Left lung (tissue), 10 donors: ENCODE results near the gene R3HDML. TPM values are rescaled to one million over a fixed set of nuclear protein-coding genes. Genes with fewer than 3 reads are reported as not detected.

Source experiments
- ATAC-seq: fragments of 200-7000 bp; cut with Tn5 transposase; one replicate; pipeline ENCODE4 v1.9.1; 2020; ENCODE audit warnings: moderate library complexity
- DNase-seq, 4 donors: peaks; one replicate each; pipeline ENCODE4 v3.0.0-alpha.2; 2013 to 2020
- H3K27ac ChIP-seq, 2 donors: fragments of 200-600 bp; sonication (generic) in 1 of 2; one replicate each; pipeline versions ENCODE4 v1.5.0 to v1.8.0; 2020 to 2021
- H3K27me3 ChIP-seq, 2 donors: fragments of 200-600 bp; sonication (generic) in 1 of 2; one replicate each; pipeline versions ENCODE4 v1.5.0 to v1.8.0; 2020 to 2021
- H3K36me3 ChIP-seq, 2 donors: fragments of 200-600 bp; sonication (generic) in 1 of 2; one replicate each; pipeline versions ENCODE4 v1.5.0 to v1.8.0; 2020 to 2021
- H3K4me1 ChIP-seq, 2 donors: fragments of 200-600 bp; one replicate each; pipeline ENCODE4 v1.8.0; 2021
- H3K4me3 ChIP-seq, 2 donors: fragments of 200-600 bp; sonication (generic) in 1 of 2; one replicate each; pipeline versions ENCODE4 v1.5.0 to v1.8.0; 2020 to 2021; ENCODE audit warnings: mild to moderate bottlenecking in 1 of 2
- H3K9me3 ChIP-seq, 2 donors: fragments of 200-600 bp; sonication (generic) in 1 of 2; one replicate each; pipeline versions ENCODE4 v1.5.0 to v1.8.0; 2020 to 2021
- intact Hi-C, 2 donors: fragments of 100-400 bp; cut with DNase I; formaldehyde crosslinking; loops; one replicate each; pipeline versions ENCODE4 v1.11.2 to v1.14.2; 2022
- polyA plus RNA-seq, 6 donors: library from polyadenylated mRNA; unstranded; fragments of 120-200 nt; gene quantifications; one replicate each; pipeline ENCODE4 v1.2.1, GENCODE V29; 2013; ENCODE audit not compliant: insufficient read length in 6 of 6
- total RNA-seq, 2 donors: library from RNA; stranded (reverse); fragmentation: NEBNext Ultra II Directional; extraction: Animal tissue kit (Norgen Biotek cat#: 25700); gene quantifications; one replicate each; pipeline ENCODE4 v1.2.1, GENCODE V29; 2021
- TF ChIP-seq, protein P1 (sequence below), 2 donors: fragments of 200-600 bp; sonication (generic) in 1 of 2; IDR thresholded peaks; one replicate each; pipeline versions ENCODE4 v1.5.0 to v1.8.0; 2021; ENCODE audit warnings: antibody characterized with exemption in 2 of 2
- donor health status: DM: no; HTN: yes; CAD: no.
- donor health status: DM: no; HTN: no; CAD: no.

The R3HDML gene
- total and polyA plus RNA-seq, 8 donors, result 2.0 TPM; not detected in 7

DNA sequence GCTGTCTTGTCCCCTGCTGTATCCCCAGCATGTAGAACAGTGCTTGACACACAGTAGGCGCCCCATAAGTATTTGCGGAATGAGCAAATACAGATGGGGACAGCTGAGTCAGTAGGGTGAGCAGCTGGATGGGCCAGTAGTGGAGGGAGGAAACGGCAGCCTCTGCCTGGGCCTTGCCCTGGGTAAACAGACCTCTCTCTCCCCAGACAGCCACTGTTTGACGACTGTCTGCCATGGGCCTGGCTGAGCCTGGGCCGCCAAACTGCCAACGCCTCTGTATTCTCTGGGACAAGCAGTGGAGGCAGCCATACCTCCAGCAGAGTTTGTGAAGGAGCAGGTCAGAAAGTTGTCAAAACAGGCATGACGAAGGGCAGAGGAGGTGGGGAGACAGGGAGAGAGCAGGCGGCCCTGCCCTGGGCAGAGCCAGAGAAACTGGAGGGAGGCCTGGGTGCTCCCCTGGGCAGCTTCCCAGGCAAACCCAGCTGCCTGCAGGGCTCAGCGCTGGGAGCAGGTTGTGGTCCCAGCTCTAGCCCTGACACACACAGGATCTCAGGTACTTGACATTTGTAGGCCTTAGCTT is 33.9 kb downstream of the R3HDML start:
- Histone ChIP-seq H3K4me1 (no peaks in the 10 kb centered on the region), H3K36me3 (no peaks in the 10 kb centered on the region), H3K27me3 (no peaks in the 10 kb centered on the region), H3K27ac (no peak overlapping the region), H3K9me3 (no peaks in the 10 kb centered on the region), H3K4me3 (no peak overlapping the region)
- DNase-seq, result peak in 1 of 4 donors; percentile 41
- peak; percentile 81 for ATAC-seq
- intact Hi-C loops, result no loop called here
- TF ChIP-seq, protein P1, sequence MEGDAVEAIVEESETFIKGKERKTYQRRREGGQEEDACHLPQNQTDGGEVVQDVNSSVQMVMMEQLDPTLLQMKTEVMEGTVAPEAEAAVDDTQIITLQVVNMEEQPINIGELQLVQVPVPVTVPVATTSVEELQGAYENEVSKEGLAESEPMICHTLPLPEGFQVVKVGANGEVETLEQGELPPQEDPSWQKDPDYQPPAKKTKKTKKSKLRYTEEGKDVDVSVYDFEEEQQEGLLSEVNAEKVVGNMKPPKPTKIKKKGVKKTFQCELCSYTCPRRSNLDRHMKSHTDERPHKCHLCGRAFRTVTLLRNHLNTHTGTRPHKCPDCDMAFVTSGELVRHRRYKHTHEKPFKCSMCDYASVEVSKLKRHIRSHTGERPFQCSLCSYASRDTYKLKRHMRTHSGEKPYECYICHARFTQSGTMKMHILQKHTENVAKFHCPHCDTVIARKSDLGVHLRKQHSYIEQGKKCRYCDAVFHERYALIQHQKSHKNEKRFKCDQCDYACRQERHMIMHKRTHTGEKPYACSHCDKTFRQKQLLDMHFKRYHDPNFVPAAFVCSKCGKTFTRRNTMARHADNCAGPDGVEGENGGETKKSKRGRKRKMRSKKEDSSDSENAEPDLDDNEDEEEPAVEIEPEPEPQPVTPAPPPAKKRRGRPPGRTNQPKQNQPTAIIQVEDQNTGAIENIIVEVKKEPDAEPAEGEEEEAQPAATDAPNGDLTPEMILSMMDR (IDR thresholded peaks at IDR 0.05), result no peak

- no peak for DNase-seq
- no peak for ATAC-seq
- Histone ChIP-seq H3K27me3 (peaks cover 0 to 16% of the 10 kb centered on the region in 2 donors), H3K9me3 (no peaks in the 10 kb centered on the region), H3K27ac (no peak overlapping the region), H3K36me3 (no peaks in the 10 kb centered on the region), H3K4me3 (no peak overlapping the region), H3K4me1 (no peaks in the 10 kb centered on the region)
- intact Hi-C loops, result loop anchor here in 1 of 2 donors (10.0 kb wide), 2 partner anchors 168 to 232 kb away; partner anchors contain the start of gene OSER1
- TF ChIP-seq, protein P1 (IDR thresholded peaks at IDR 0.05), result no peak
These were observed 45.8 kb downstream of the R3HDML start for GRCh38 chr20:44382641-44383040.

- intact Hi-C loops, result loop anchor here in 1 of 2 donors (5.0 to 10.0 kb wide), 3 partner anchors 78 to 230 kb away; partner anchors contain the start of gene OSER1
- H3K9me3 ChIP-seq, result no peaks in the 10 kb centered on the region
- H3K4me1 ChIP-seq, result peaks cover 0 to 5% of the 10 kb centered on the region in 2 donors
- H3K27me3 ChIP-seq, result peaks cover 0 to 35% of the 10 kb centered on the region in 2 donors
- ATAC-seq (peak; percentile 80), DNase-seq (peak; percentile 30 to 95 (median 71))
- H3K36me3 ChIP-seq, result no peaks in the 10 kb centered on the region
- TF ChIP-seq, protein P1 (IDR thresholded peaks at IDR 0.05), result peak; percentile 72 to 81
- no peak overlapping the region for H3K4me3 ChIP-seq
- no peak overlapping the region for H3K27ac ChIP-seq
These were observed 47.7 kb downstream of the R3HDML start for GRCh38 chr20:44384423-44385027.

DNA sequence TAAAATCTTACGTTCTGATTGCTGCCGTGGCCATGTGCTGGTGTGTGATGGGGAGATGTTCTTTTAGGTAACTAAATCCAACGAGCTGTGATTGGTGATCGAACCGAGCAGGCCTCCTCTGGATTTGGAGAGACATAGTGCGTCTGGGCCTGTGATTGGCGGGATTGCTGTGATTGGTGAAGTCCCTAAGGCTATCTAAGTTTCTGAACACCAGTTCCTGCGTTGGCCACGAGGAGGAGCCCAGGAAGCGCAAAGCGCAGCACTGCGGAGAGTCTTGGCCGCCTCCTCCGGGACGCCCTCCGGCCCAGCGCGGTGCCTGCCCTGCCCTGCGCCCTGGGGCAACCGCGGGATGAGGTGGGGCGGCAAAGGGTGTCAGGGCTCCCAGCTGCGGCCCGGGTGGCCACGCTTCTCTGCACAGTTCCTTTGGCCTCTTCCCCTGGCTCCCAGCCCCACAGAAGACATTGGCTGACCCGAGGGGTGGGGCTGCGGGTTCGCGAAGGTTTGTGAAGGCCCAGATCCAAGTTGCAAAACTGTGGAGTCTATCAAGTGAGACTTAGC is 51.7 kb downstream of the R3HDML start:
- Histone ChIP-seq H3K36me3 (no peaks in the 10 kb centered on the region), H3K27ac (no peak overlapping the region), H3K4me3 (no peak overlapping the region), H3K27me3 (peaks cover 0 to 34% of the 10 kb centered on the region in 2 donors), H3K4me1 (peaks cover 0 to 5% of the 10 kb centered on the region in 2 donors), H3K9me3 (no peaks in the 10 kb centered on the region)
- DNase-seq (peak in 3 of 4 donors; percentile 48 to 85 (median 62)), ATAC-seq (peak; percentile 91)
- intact Hi-C loops, result loop anchor here in 1 of 2 donors (5.0 to 10.0 kb wide), 3 partner anchors 74 to 226 kb away; partner anchors contain the start of gene OSER1
- TF ChIP-seq, protein P1 (IDR thresholded peaks at IDR 0.05), result peak; percentile 65 to 72

GRCh38 chr20:44389871-44390270 is 53.0 kb downstream of the R3HDML start:
- H3K36me3 ChIP-seq, result no peaks in the 10 kb centered on the region
- ATAC-seq, result no peak
- H3K27me3 ChIP-seq, result peaks cover 0 to 34% of the 10 kb centered on the region in 2 donors
- intact Hi-C loops, result loop anchor here in 1 of 2 donors (5.0 to 10.0 kb wide), 3 partner anchors 72 to 225 kb away; partner anchors contain the start of gene OSER1
- H3K27ac ChIP-seq, result no peak overlapping the region
- no peak overlapping the region for H3K4me3 ChIP-seq
- peaks cover 0 to 5% of the 10 kb centered on the region in 2 donors for H3K4me1 ChIP-seq
- no peak for DNase-seq
- H3K9me3 ChIP-seq, result no peaks in the 10 kb centered on the region
- TF ChIP-seq, protein P1 (IDR thresholded peaks at IDR 0.05), result no peak
